GM19468 (cell line): ENCODE results near the gene TMEM106C.

Source experiments
- ATAC-seq: cut with Tn5 transposase; IDR thresholded peaks from one replicate; pipeline ENCODE4 v1.9.1; 2021; ENCODE audit warnings: mild to moderate bottlenecking, moderate library complexity, moderate number of reproducible peaks; ENCODE audit not compliant: unreplicated experiment; ENCODE audit errors: extremely low read depth

Gene TMEM106C

GRCh38 chr12:48008950-48009349, 45.6 kb downstream of the TMEM106C start:
- no peak for ATAC-seq

GRCh38 chr12:48009471-48009870, 46.1 kb downstream of the TMEM106C start:
- no peak for ATAC-seq

- no peak for ATAC-seq
These were observed 47.1 kb downstream of the TMEM106C start for GRCh38 chr12:48010366-48010970.

GRCh38 chr12:48012070-48012469, 48.7 kb downstream of the TMEM106C start:
- ATAC-seq, result no peak

- no peak for ATAC-seq
These were observed 49.9 kb downstream of the TMEM106C start for GRCh38 chr12:48013287-48013686.

GRCh38 chr12:48015129-48015528, 51.7 kb downstream of the TMEM106C start:
- no peak for ATAC-seq

- ATAC-seq, result no peak
These were observed 52.6 kb downstream of the TMEM106C start for GRCh38 chr12:48015954-48016353.

GRCh38 chr12:48016373-48017020, 53.1 kb downstream of the TMEM106C start:
- no peak for ATAC-seq

- no peak for ATAC-seq
These were observed 54.1 kb downstream of the TMEM106C start for GRCh38 chr12:48017496-48017895.

GRCh38 chr12:48017921-48018617, 54.7 kb downstream of the TMEM106C start:
- ATAC-seq, result no peak
